22Rv1 (cell line): ENCODE data around the gene SLC13A3.

Experiments
- ZFX ChIP-seq: fragments of 450-650 bp; IDR thresholded peaks from 2 replicates; pipeline ENCODE4 v1.6.1; 2017; ENCODE audit warnings: antibody characterized with exemption, borderline replicate concordance
- TF ChIP-seq, protein P1 (sequence below): fragments of 450-650 bp; IDR thresholded peaks from 2 replicates; pipeline ENCODE4 v1.5.1; 2017; ENCODE audit warnings: mild to moderate bottlenecking

DNA sequence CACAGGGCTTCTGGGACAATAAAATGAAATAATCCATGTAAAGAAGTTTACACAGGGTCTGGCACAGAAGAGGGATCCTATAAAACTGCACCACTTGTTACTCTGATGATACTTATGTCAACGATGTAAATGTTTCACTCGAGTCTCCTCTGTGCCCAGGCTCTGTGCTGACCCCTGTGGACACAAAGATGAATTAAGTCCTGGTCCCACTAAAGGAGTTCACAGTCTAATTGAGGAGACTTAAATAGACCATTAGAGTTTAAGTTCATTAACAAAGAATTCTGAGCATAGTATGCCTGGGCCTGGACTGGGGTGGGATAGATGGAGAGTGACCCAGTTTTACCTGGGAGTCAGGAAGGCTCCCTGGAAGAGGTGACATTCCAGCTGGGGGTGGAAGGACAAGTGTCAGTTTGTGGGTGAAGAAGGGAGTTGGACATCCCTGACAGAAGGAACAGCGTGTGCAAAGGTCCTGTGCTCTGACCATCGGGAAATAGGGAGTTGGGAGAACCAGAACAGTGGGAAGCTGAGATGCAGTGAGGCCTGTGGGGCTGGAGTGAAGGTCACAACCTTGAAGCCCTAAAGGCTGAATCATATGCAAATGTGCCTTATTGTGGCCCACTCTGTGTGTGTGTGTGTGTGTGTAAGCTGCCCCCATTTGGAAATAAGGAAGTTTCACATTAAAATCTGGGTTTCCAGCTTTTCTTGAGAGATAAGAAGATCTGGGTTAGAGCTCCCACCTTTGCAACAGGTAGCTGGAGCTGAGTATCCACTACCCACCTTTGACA lies 101.9 kb downstream of the SLC13A3 start:
- TF ChIP-seq, protein P1, sequence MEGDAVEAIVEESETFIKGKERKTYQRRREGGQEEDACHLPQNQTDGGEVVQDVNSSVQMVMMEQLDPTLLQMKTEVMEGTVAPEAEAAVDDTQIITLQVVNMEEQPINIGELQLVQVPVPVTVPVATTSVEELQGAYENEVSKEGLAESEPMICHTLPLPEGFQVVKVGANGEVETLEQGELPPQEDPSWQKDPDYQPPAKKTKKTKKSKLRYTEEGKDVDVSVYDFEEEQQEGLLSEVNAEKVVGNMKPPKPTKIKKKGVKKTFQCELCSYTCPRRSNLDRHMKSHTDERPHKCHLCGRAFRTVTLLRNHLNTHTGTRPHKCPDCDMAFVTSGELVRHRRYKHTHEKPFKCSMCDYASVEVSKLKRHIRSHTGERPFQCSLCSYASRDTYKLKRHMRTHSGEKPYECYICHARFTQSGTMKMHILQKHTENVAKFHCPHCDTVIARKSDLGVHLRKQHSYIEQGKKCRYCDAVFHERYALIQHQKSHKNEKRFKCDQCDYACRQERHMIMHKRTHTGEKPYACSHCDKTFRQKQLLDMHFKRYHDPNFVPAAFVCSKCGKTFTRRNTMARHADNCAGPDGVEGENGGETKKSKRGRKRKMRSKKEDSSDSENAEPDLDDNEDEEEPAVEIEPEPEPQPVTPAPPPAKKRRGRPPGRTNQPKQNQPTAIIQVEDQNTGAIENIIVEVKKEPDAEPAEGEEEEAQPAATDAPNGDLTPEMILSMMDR, result no peak
- no peak for TF ChIP-seq ZFX
